DND-41 (cell line): ENCODE results near the gene QSER1.

Experiments
- ATAC-seq: fragments of 200-7000 bp; cut with Tn5 transposase; 3 replicates; pipeline ENCODE4 v1.9.1; 2021; ENCODE audit warnings: low read depth; ENCODE audit not compliant: insufficient read depth
- DNase-seq: peaks from one replicate; pipeline ENCODE4 v3.0.0-alpha.2; 2020
- H2AFZ ChIP-seq: 2 replicates; pipeline ENCODE4 v1.6.0; 2012; ENCODE audit warnings: low read depth, low read length
- H3K27ac ChIP-seq: 2 replicates; pipeline ENCODE4 v1.5.1; 2012; ENCODE audit warnings: low read length, inconsistent platforms
- H3K27me3 ChIP-seq: fragments of 200-600 bp; sonication (generic); 2 replicates; pipeline ENCODE4 v1.6.0; 2012; ENCODE audit warnings: low read length, mild to moderate bottlenecking, inconsistent platforms; ENCODE audit not compliant: insufficient read depth, poor library complexity
- H3K36me3 ChIP-seq: 2 replicates; pipeline ENCODE4 v1.5.1; 2012; ENCODE audit warnings: low read length, inconsistent platforms; ENCODE audit not compliant: insufficient read depth
- H3K4me1 ChIP-seq: 2 replicates; pipeline ENCODE4 v1.5.1; 2012; ENCODE audit warnings: mild to moderate bottlenecking, low read length; ENCODE audit not compliant: insufficient read depth
- H3K4me2 ChIP-seq: 2 replicates; pipeline ENCODE4 v1.6.0; 2012; ENCODE audit warnings: mild to moderate bottlenecking, moderate library complexity, low read length, inconsistent platforms; ENCODE audit not compliant: insufficient read depth
- H3K4me3 ChIP-seq, 2 experiments: fragments of 200-600 bp in 1 of 2; shearing (Covaris generic) in 1 of 2; 2 replicates each; pipeline ENCODE4 v1.5.1; 2012 to 2016; ENCODE audit warnings: inconsistent platforms in 2 of 2, low read length in 2 of 2, mild to moderate bottlenecking in 2 of 2, low read depth in 1 of 2, moderate library complexity in 1 of 2
- H3K79me2 ChIP-seq: 2 replicates; pipeline ENCODE4 v1.6.0; 2012; ENCODE audit warnings: low read length, inconsistent platforms; ENCODE audit not compliant: insufficient read depth
- H3K9ac ChIP-seq: 2 replicates; pipeline ENCODE4 v1.6.0; 2012; ENCODE audit warnings: low read depth, mild to moderate bottlenecking, inconsistent platforms, low read length, moderate library complexity
- H3K9me3 ChIP-seq: 2 replicates; pipeline ENCODE4 v1.5.1; 2012; ENCODE audit warnings: low read length, moderate library complexity, mild to moderate bottlenecking, inconsistent platforms; ENCODE audit not compliant: insufficient read depth, severe bottlenecking
- H4K20me1 ChIP-seq: 2 replicates; pipeline ENCODE4 v1.6.0; 2012; ENCODE audit warnings: low read length; ENCODE audit not compliant: insufficient read depth
- EZH2 ChIP-seq: IDR thresholded peaks from 3 replicates; pipeline ENCODE4 v1.6.1; 2012; ENCODE audit warnings: borderline replicate concordance, low read depth, mild to moderate bottlenecking, moderate library complexity, low read length, inconsistent platforms; ENCODE audit not compliant: severe bottlenecking
- TF ChIP-seq, protein P1 (sequence below): IDR thresholded peaks from 2 replicates; pipeline ENCODE4 v1.5.1; 2012; ENCODE audit warnings: borderline replicate concordance, low read length, moderate library complexity, mild to moderate bottlenecking; ENCODE audit not compliant: poor library complexity, severe bottlenecking; ENCODE audit errors: extremely low read depth

Gene QSER1

GRCh38 chr11:32983506-32983905 is 90.9 kb downstream of the QSER1 start:
- no peak overlapping the region for H3K9ac ChIP-seq
- peaks cover 9% of the 10 kb centered on the region; the same call in 1 of the 2 replicates for H3K36me3 ChIP-seq
- no peaks in the 10 kb centered on the region for H3K79me2 ChIP-seq
- no peaks in the 10 kb centered on the region for H3K27me3 ChIP-seq
- DNase-seq (no peak), ATAC-seq (no peak)
- H3K27ac ChIP-seq = no peak overlapping the region
- H3K4me2 ChIP-seq = no peak overlapping the region
- no peak overlapping the region for H3K4me3 ChIP-seq
- TF ChIP-seq EZH2 = no peak
- TF ChIP-seq, protein P1, sequence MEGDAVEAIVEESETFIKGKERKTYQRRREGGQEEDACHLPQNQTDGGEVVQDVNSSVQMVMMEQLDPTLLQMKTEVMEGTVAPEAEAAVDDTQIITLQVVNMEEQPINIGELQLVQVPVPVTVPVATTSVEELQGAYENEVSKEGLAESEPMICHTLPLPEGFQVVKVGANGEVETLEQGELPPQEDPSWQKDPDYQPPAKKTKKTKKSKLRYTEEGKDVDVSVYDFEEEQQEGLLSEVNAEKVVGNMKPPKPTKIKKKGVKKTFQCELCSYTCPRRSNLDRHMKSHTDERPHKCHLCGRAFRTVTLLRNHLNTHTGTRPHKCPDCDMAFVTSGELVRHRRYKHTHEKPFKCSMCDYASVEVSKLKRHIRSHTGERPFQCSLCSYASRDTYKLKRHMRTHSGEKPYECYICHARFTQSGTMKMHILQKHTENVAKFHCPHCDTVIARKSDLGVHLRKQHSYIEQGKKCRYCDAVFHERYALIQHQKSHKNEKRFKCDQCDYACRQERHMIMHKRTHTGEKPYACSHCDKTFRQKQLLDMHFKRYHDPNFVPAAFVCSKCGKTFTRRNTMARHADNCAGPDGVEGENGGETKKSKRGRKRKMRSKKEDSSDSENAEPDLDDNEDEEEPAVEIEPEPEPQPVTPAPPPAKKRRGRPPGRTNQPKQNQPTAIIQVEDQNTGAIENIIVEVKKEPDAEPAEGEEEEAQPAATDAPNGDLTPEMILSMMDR = no peak
- no peaks in the 10 kb centered on the region for H3K9me3 ChIP-seq
- H2AFZ ChIP-seq = no peak overlapping the region
- H3K4me1 ChIP-seq = no peaks in the 10 kb centered on the region
- no peaks in the 10 kb centered on the region for H4K20me1 ChIP-seq

DNA sequence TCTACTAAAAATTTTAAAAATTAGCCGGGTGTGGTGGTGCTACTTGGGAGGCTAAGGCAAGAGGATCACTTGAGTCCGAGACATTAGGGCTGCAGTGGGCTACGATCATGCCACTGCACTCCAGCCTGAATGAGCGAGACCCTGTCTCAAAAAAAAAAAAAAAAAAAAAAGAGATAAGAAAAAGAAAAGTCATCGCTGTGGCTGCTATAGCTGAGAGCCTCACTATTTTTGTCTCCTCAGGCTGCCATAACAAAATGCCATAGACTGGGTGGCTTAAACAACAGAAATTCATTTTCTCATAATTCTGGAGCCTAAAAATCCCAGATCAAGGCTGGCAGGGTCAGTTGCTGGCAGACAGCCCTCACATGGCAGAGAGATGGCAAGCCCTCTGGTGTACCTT is 93.0 kb downstream of the QSER1 start:
- no peak for ATAC-seq
- Histone ChIP-seq H3K4me1 (no peaks in the 10 kb centered on the region), H3K27ac (no peak overlapping the region)

GRCh38 chr11:32987851-32988250 is 95.2 kb downstream of the QSER1 start:
- TF ChIP-seq, protein P1 = no peak
- no peak for TF ChIP-seq EZH2
- no peak for ATAC-seq
- no peaks in the 10 kb centered on the region for H3K4me1 ChIP-seq

More for the DNA sequence above, 93.0 kb downstream of the QSER1 start:
- no peaks in the 10 kb centered on the region for H3K36me3 ChIP-seq
- no peak overlapping the region for H3K9ac ChIP-seq
- no peaks in the 10 kb centered on the region for H3K79me2 ChIP-seq
- H2AFZ ChIP-seq = no peak overlapping the region
- H3K9me3 ChIP-seq = no peaks in the 10 kb centered on the region
- H3K4me2 ChIP-seq = no peak overlapping the region
- no peak overlapping the region for H3K4me3 ChIP-seq
- no peaks in the 10 kb centered on the region for H4K20me1 ChIP-seq
- H3K27me3 ChIP-seq = no peaks in the 10 kb centered on the region
- TF ChIP-seq, protein P1 = no peak
- no peak for TF ChIP-seq EZH2
- DNase-seq = no peak

DNA sequence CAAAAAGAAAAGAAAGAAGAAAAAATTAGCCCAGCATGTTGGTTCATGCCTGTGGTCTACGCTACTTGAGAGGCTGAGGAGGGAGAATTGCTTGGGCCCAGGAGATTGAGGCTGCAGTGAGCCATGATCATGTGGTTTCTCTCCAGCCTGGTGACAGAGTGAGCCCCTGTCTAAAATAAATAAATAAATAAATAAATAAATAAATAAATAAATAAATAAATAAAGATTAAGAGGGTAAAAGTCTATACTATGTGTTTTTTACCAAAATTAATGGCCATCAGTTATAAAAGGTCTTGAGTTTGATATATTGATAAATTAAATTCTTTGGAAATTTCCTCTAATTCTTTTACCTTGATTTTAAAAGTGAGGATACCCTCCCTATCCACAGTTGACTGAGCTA is 97.9 kb downstream of the QSER1 start:
- Histone ChIP-seq H3K9ac (no peak overlapping the region), H3K27ac (no peak overlapping the region), H3K9me3 (peaks cover 7% of the 10 kb centered on the region), H4K20me1 (no peaks in the 10 kb centered on the region), H3K4me2 (no peak overlapping the region), H3K27me3 (no peaks in the 10 kb centered on the region), H3K36me3 (no peaks in the 10 kb centered on the region), H3K4me3 (no peak overlapping the region), H2AFZ (no peak overlapping the region), H3K79me2 (no peaks in the 10 kb centered on the region), H3K4me1 (no peaks in the 10 kb centered on the region)
- ATAC-seq (no peak), DNase-seq (no peak)
- TF ChIP-seq, protein P1 = no peak
- TF ChIP-seq EZH2 = no peak

More at GRCh38 chr11:32987851-32988250, 95.2 kb downstream of the QSER1 start:
- no peaks in the 10 kb centered on the region for H4K20me1 ChIP-seq
- no peak overlapping the region for H3K9ac ChIP-seq
- H3K79me2 ChIP-seq = no peaks in the 10 kb centered on the region
- no peaks in the 10 kb centered on the region for H3K27me3 ChIP-seq
- no peak for DNase-seq
- no peak overlapping the region for H2AFZ ChIP-seq
- no peak overlapping the region for H3K27ac ChIP-seq
- H3K4me2 ChIP-seq = no peak overlapping the region
- H3K9me3 ChIP-seq = peaks cover 7% of the 10 kb centered on the region
- H3K36me3 ChIP-seq = no peaks in the 10 kb centered on the region
- no peak overlapping the region for H3K4me3 ChIP-seq
